K562 (cell line): ENCODE results near the gene ETV7. TPM values are rescaled to one million over a fixed set of nuclear protein-coding genes. Genes with fewer than 3 reads are reported as not detected.

Experiments
- AFF4 ChIP-seq: sonication (generic); formaldehyde crosslinking; IDR thresholded peaks from 2 replicates; pipeline ENCODE4 v1.8.0; 2023; ENCODE audit warnings: mild to moderate bottlenecking, missing genetic modification reagents
- DACH1 ChIP-seq: fragments of 450-650 bp; IDR thresholded peaks from 2 replicates; pipeline ENCODE4 v1.6.1; 2018; ENCODE audit not compliant: partially characterized antibody
- RBM22 ChIP-seq: fragments of 200-400 bp; formaldehyde crosslinking; IDR thresholded peaks from 2 replicates; pipeline ENCODE4 v1.6.1; 2018; ENCODE audit warnings: low read length, low read depth; ENCODE audit not compliant: poor library complexity, severe bottlenecking
- TARDBP ChIP-seq: fragments of 450-650 bp; IDR thresholded peaks from 2 replicates; pipeline ENCODE4 v1.6.1; 2016
- ZBTB2 ChIP-seq: fragments of 450-650 bp; IDR thresholded peaks from 2 replicates; pipeline ENCODE4 v1.6.1; 2016; ENCODE audit warnings: antibody characterized with exemption
- ZNF561 ChIP-seq: fragments of 450-650 bp; formaldehyde crosslinking; conservative IDR thresholded peaks from 2 replicates; pipeline ENCODE4 v1.4.0; 2020; ENCODE audit warnings: mild to moderate bottlenecking, moderate library complexity
- ZNF592 ChIP-seq: fragments of 450-650 bp; IDR thresholded peaks from 2 replicates; pipeline ENCODE4 v1.6.1; 2017; ENCODE audit warnings: antibody characterized with exemption, mild to moderate bottlenecking
- ZNF609 ChIP-seq: sonication (generic); formaldehyde crosslinking; IDR thresholded peaks from 2 replicates; pipeline ENCODE4 v1.8.1; 2023; ENCODE audit warnings: missing genetic modification reagents, mild to moderate bottlenecking, borderline replicate concordance
- polyA plus RNA-seq, 8 experiments: library from polyadenylated mRNA; depleted of rRNA in 4 of 8; stranded (reverse) in 5 of 8; unstranded in 3 of 8; fragments of >200 nt; fragmentation: Nextera tagmentation in 2 of 8; fragmentation: Illumina TruSeq in 1 of 8; extraction: Ambion mirVana in 2 of 8; extraction: Trizol in 1 of 8; gene quantifications; 2 replicates each; pipeline versions ENCODE4 v1.2.1 to v1.2.3, GENCODE V29; 2011 to 2014; ENCODE audit warnings: inconsistent platforms in 1 of 8, missing spikeins in 1 of 8
- total RNA-seq, 7 experiments: library from RNA; depleted of rRNA in 6 of 7; stranded (reverse); fragments of >200 nt in 6 of 7; fragmentation: Illumina TruSeq in 2 of 7; extraction: Trizol in 2 of 7; gene quantifications; 2 replicates each; pipeline versions ENCODE4 v1.2.1 to v1.2.3, GENCODE V29; 2011 to 2021; ENCODE audit warnings: low replicate concordance in 1 of 7

ETV7 gene
- total and polyA plus RNA-seq, 9 of the 15 experiments (the other 6 are each of a cell fraction or from before 2014, with no cell fraction given): 0.07 to 0.22 (median 0.14) TPM; not detected in 3

- TF ChIP-seq ZNF609 (CRISPR knock-in tag): no peak
- TF ChIP-seq DACH1: no peak
- TF ChIP-seq ZNF561 (CRISPR knock-in tag): no peak
- peak; percentile 78 for TF ChIP-seq AFF4 (CRISPR knock-in tag)
- TF ChIP-seq ZBTB2: no peak
- TF ChIP-seq TARDBP: peak; percentile 56
- TF ChIP-seq ZNF592: peak; percentile 78
- TF ChIP-seq RBM22: no peak
Observed at GRCh38 chr6:36423101-36423824, 35.8 kb upstream of the ETV7 start (continued).
